Measurements from ENCODE around the gene NDUFB2.

- no peak for TF ChIP-seq CTCF (IDR thresholded peaks at IDR 0.05; ENCODE audit: poor library complexity, severe bottlenecking)
- no peak for TF ChIP-seq TAF1 (IDR thresholded peaks at IDR 0.05; ENCODE audit: low read depth)
- no peak for TF ChIP-seq RAD21 (conservative IDR thresholded peaks at IDR 0.05)
- TF ChIP-seq MXI1 (conservative IDR thresholded peaks at IDR 0.05; ENCODE audit: poor library complexity, severe bottlenecking), result no peak
- TF ChIP-seq EZH2 (IDR thresholded peaks at IDR 0.05; ENCODE audit: borderline replicate concordance, insufficient read depth, low read length, poor library complexity, severe bottlenecking), result no peak
- no peak for TF ChIP-seq SMC3 (conservative IDR thresholded peaks at IDR 0.05; ENCODE audit: poor library complexity)
- TF ChIP-seq POLR2AphosphoS5 (IDR thresholded peaks at IDR 0.05), result no peak
- TF ChIP-seq EP300 (conservative IDR thresholded peaks at IDR 0.05; ENCODE audit: poor library complexity, severe bottlenecking), result no peak
- TF ChIP-seq REST (IDR thresholded peaks at IDR 0.05; ENCODE audit: borderline replicate concordance), result no peak
Measured at GRCh38 chr7:140685407-140686087, 11.0 kb upstream of the NDUFB2 start.

All from neural cell (in vitro differentiated cells).